ENCODE data around the gene CAMK1.

The CAMK1 gene

DNA sequence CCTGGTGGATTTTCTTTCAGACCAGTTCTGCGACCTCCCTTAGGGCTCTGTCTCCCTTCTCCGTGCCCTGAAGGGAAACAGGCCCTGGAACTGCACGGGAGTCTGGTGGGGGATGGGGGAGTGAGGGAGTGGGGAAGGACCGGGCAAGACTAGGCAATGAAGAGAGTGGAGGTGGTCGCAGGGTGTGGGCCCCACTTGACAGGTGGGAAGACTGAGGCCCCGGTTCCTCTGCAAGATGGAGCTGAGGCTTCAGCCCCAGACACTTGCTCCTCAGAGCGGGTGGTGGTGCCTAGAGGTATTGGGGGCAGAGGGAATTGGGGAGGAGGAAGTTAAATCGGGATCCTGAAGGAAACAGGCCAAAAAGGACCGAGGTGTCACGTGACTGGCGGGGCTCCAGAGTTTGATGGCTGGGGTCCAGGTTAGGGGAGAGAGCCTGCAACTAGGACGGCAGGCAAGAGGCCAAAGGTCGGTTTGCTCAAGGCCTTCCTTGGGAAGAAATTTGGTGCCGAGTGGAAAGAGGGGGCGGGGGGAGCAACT lies 597 bp upstream of the CAMK1 start:
- TF ChIP-seq YY1 (IDR thresholded peaks at IDR 0.05; ENCODE audit: insufficient read depth, insufficient read length): no peak
- TF ChIP-seq SUZ12 (IDR thresholded peaks at IDR 0.05; ENCODE audit: extremely low read depth, insufficient read depth, insufficient read length): no peak
- Histone ChIP-seq H3K36me3 (ENCODE audit: insufficient read depth, insufficient read length, low read length) (peaks cover 6% of the 10 kb centered on the region), H3K9me3 (ENCODE audit: insufficient read depth, low read length) (no peaks in the 10 kb centered on the region), H3K4me1 (ENCODE audit: insufficient read depth, insufficient read length) (peaks cover 11% of the 10 kb centered on the region), H3K4me3 (ENCODE audit: insufficient read length, low read depth) (peak overlapping the region; percentile 35), H3K9ac (ENCODE audit: insufficient read length, low read depth) (peak overlapping the region; percentile 79), H3K27me3 (ENCODE audit: insufficient read depth, insufficient read length) (peaks cover 13% of the 10 kb centered on the region)
- no peak for DNase-seq (ENCODE audit: low read depth, low spot score)

DNA sequence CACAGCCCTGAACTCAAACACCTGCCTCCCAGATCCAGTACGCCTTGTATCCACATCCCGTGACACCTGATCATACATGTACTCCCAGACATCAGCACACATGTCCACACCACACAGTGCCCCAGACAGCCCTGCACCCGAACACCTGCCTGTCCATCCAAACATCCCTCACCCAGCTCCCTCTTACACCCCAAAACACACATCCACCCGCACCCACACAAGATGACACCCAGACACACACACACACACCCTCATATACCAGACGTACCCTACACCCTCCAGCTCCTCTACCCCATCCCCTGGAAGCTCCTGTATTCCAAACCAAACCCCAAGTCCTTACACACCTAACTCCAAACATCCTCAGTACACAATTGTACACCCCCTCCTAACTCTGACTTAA lies 735 bp downstream of the CAMK1 start:
- Histone ChIP-seq H3K4me3 (ENCODE audit: insufficient read length, low read depth) (peak overlapping the region; percentile 35), H3K4me1 (ENCODE audit: insufficient read depth, insufficient read length) (peaks cover 11% of the 10 kb centered on the region), H3K27me3 (ENCODE audit: insufficient read depth, insufficient read length) (peaks cover 13% of the 10 kb centered on the region), H3K36me3 (ENCODE audit: insufficient read depth, insufficient read length, low read length) (peaks cover 8% of the 10 kb centered on the region), H3K9ac (ENCODE audit: insufficient read length, low read depth) (peak overlapping the region; percentile 51), H3K9me3 (ENCODE audit: insufficient read depth, low read length) (no peaks in the 10 kb centered on the region)
- TF ChIP-seq YY1 (IDR thresholded peaks at IDR 0.05; ENCODE audit: insufficient read depth, insufficient read length) (no peak), ZNF274 (IDR thresholded peaks at IDR 0.05; ENCODE audit: low read depth, low read length) (no peak), SUZ12 (IDR thresholded peaks at IDR 0.05; ENCODE audit: extremely low read depth, insufficient read depth, insufficient read length) (no peak)
- no peak for DNase-seq (ENCODE audit: low read depth, low spot score)

DNA sequence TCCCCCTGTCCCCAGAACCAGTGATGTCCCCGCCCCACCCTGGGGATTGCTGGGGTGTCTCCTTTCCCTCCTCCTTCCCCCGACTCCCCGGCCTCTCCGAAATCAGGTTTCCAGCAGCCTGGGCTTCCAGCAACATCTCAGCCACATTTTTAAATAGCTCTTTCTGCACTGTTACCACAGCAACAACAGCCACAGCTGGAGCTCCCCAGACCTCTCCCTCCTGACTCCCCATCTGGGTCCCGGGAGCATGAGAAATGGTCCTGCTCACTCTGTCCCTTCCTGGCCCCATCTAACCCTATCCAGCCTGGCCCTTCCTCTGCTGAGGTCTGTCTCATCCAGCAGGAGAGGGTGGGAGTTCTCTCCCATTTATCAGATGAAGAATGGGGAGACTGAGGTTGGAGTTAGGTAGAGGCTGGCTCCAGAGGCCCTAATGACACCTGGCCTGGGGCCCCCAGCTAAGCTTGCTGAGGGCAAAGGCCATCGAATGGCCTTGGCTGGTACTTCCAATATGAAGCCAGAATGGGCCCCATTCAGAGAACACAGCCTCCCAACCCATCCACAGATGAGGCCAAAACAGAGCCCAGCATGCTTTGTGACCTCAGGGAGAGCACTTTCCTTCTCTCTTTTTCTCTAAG lies 1.5 kb downstream of the CAMK1 start:
- H3K4me1 ChIP-seq (ENCODE audit: insufficient read depth, insufficient read length): peaks cover 11% of the 10 kb centered on the region
- H3K9me3 ChIP-seq (ENCODE audit: insufficient read depth, low read length): no peaks in the 10 kb centered on the region
- DNase-seq (ENCODE audit: low read depth, low spot score): no peak
- H3K4me3 ChIP-seq (ENCODE audit: insufficient read length, low read depth): no peak overlapping the region
- peaks cover 8% of the 10 kb centered on the region for H3K36me3 ChIP-seq (ENCODE audit: insufficient read depth, insufficient read length, low read length)
- TF ChIP-seq YY1 (IDR thresholded peaks at IDR 0.05; ENCODE audit: insufficient read depth, insufficient read length) (no peak), ZNF274 (IDR thresholded peaks at IDR 0.05; ENCODE audit: low read depth, low read length) (no peak), SUZ12 (IDR thresholded peaks at IDR 0.05; ENCODE audit: extremely low read depth, insufficient read depth, insufficient read length) (no peak)
- no peak overlapping the region for H3K9ac ChIP-seq (ENCODE audit: insufficient read length, low read depth)
- peaks cover 13% of the 10 kb centered on the region for H3K27me3 ChIP-seq (ENCODE audit: insufficient read depth, insufficient read length)

DNA sequence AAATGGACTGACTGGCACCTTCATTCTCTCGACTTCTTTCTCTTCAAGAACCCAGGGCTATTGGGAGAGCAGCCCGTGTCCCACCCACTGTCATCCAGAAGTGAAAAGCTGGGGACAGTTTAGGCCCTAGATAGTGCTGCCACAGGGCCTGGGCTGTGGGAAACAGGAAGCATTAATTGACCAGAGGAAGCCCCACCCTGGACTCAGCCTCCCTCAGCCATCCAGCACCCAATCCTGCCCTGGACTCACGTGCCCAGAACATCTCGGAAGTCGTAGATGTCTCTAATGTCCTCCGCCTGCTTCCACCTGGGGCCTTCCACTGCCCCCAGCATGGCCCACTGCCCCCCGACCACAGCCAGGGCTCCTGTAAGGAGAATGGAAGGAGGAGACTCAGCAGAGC lies 2.3 kb downstream of the CAMK1 start:
- TF ChIP-seq ZNF274 (IDR thresholded peaks at IDR 0.05; ENCODE audit: low read depth, low read length) (no peak), SUZ12 (IDR thresholded peaks at IDR 0.05; ENCODE audit: extremely low read depth, insufficient read depth, insufficient read length) (no peak), YY1 (IDR thresholded peaks at IDR 0.05; ENCODE audit: insufficient read depth, insufficient read length) (no peak)
- H3K4me1 ChIP-seq (ENCODE audit: insufficient read depth, insufficient read length): peaks cover 11% of the 10 kb centered on the region
- H3K9me3 ChIP-seq (ENCODE audit: insufficient read depth, low read length): no peaks in the 10 kb centered on the region
- H3K4me3 ChIP-seq (ENCODE audit: insufficient read length, low read depth): no peak overlapping the region
- H3K9ac ChIP-seq (ENCODE audit: insufficient read length, low read depth): no peak overlapping the region
- no peak for DNase-seq (ENCODE audit: low read depth, low spot score)
- peaks cover 13% of the 10 kb centered on the region for H3K27me3 ChIP-seq (ENCODE audit: insufficient read depth, insufficient read length)
- peaks cover 16% of the 10 kb centered on the region for H3K36me3 ChIP-seq (ENCODE audit: insufficient read depth, insufficient read length, low read length)

DNA sequence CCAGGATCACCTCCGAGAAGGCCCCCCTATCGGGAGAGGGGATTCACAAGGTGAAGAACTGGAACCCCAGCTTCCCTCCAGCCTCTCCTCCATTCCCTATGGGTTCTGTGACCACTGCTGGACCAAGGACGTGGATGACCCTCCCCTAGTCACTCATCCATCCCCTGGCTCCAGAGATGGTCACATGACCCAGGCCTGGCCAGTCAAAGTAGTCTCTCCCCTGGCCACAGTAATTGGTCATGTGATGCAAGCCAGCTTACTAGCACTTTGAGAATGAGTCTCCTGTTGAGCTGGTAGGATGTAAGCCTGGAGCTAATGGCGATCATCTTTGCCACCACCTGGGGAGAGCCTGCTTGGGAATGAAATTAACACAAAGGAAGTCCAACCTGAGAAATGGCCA lies 3.9 kb downstream of the CAMK1 start:
- Histone ChIP-seq H3K36me3 (ENCODE audit: insufficient read depth, insufficient read length, low read length) (peaks cover 26% of the 10 kb centered on the region), H3K4me3 (ENCODE audit: insufficient read length, low read depth) (no peak overlapping the region), H3K9ac (ENCODE audit: insufficient read length, low read depth) (no peak overlapping the region), H3K4me1 (ENCODE audit: insufficient read depth, insufficient read length) (peaks cover 11% of the 10 kb centered on the region), H3K9me3 (ENCODE audit: insufficient read depth, low read length) (no peaks in the 10 kb centered on the region), H3K27me3 (ENCODE audit: insufficient read depth, insufficient read length) (peaks cover 13% of the 10 kb centered on the region)
- DNase-seq (ENCODE audit: low read depth, low spot score): no peak
- no peak for TF ChIP-seq YY1 (IDR thresholded peaks at IDR 0.05; ENCODE audit: insufficient read depth, insufficient read length)
- no peak for TF ChIP-seq ZNF274 (IDR thresholded peaks at IDR 0.05; ENCODE audit: low read depth, low read length)
- no peak for TF ChIP-seq SUZ12 (IDR thresholded peaks at IDR 0.05; ENCODE audit: extremely low read depth, insufficient read depth, insufficient read length)

DNA sequence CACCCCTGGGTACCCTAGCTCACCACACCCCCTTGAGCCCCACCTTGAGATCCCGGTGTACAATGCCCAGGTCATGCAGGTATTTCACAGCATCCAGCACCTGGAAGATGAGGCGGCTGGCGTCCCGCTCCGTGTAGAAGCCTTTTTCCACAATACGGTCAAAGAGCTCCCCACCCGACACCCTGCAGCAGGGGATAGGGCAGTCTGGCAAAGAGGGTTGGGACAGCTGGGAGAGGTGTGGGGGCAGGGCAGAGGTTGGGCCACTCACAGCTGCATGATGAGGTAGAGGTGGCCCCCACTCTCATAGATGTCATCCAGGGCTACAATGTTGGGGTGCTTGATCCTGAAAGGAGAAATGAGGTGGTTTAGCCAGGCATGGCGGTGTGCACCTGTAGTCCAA lies 6.9 kb downstream of the CAMK1 start:
- Histone ChIP-seq H3K9ac (ENCODE audit: insufficient read length, low read depth) (no peak overlapping the region), H3K4me1 (ENCODE audit: insufficient read depth, insufficient read length) (peaks cover 5% of the 10 kb centered on the region), H3K4me3 (ENCODE audit: insufficient read length, low read depth) (no peak overlapping the region), H3K9me3 (ENCODE audit: insufficient read depth, low read length) (no peaks in the 10 kb centered on the region), H3K36me3 (ENCODE audit: insufficient read depth, insufficient read length, low read length) (peaks cover 49% of the 10 kb centered on the region), H3K27me3 (ENCODE audit: insufficient read depth, insufficient read length) (no peaks in the 10 kb centered on the region)
- no peak for DNase-seq (ENCODE audit: low read depth, low spot score)
- TF ChIP-seq YY1 (IDR thresholded peaks at IDR 0.05; ENCODE audit: insufficient read depth, insufficient read length) (no peak), ZNF274 (IDR thresholded peaks at IDR 0.05; ENCODE audit: low read depth, low read length) (no peak), SUZ12 (IDR thresholded peaks at IDR 0.05; ENCODE audit: extremely low read depth, insufficient read depth, insufficient read length) (no peak)

DNA sequence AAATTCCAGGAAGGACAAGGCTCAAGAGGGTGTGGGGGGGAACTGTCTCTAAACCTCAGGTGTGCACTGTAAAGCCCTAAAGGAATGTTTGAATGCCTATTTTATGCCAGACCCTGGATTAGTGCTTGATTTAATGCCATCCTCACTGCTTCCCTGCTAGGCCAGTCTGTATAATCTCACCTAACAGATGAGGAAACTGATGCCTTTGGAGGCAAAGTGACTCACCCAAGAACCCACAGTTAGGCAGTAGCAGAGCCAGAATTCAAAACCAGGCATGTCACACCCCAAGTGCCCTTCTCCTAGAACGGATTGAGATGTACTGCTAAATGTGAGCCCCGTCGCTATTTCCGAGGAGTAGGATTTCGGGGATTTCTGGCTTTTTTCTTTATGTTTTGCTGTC lies 7.8 kb downstream of the CAMK1 start:
- H3K36me3 ChIP-seq (ENCODE audit: insufficient read depth, insufficient read length, low read length): peaks cover 59% of the 10 kb centered on the region
- H3K27me3 ChIP-seq (ENCODE audit: insufficient read depth, insufficient read length): no peaks in the 10 kb centered on the region
- TF ChIP-seq YY1 (IDR thresholded peaks at IDR 0.05; ENCODE audit: insufficient read depth, insufficient read length) (no peak), SUZ12 (IDR thresholded peaks at IDR 0.05; ENCODE audit: extremely low read depth, insufficient read depth, insufficient read length) (no peak), ZNF274 (IDR thresholded peaks at IDR 0.05; ENCODE audit: low read depth, low read length) (no peak)
- no peaks in the 10 kb centered on the region for H3K9me3 ChIP-seq (ENCODE audit: insufficient read depth, low read length)
- no peak overlapping the region for H3K4me3 ChIP-seq (ENCODE audit: insufficient read length, low read depth)
- peaks cover 5% of the 10 kb centered on the region for H3K4me1 ChIP-seq (ENCODE audit: insufficient read depth, insufficient read length)
- no peak overlapping the region for H3K9ac ChIP-seq (ENCODE audit: insufficient read length, low read depth)
- no peak for DNase-seq (ENCODE audit: low read depth, low spot score)
